MCF 10A (cell line): Measurements from ENCODE around the gene FBXL22. TPM values are rescaled to one million over a fixed set of nuclear protein-coding genes. Genes with fewer than 3 reads are reported as not detected.
A peak's percentile ranks its signal among the peaks of the same experiment; 100 is the strongest.

Experiments
- BruUV-seq: library from RNA; stranded (reverse); fragments of 400-500 nt; replicated peaks from 2 replicates; lab custom pipeline; 2021; lab: Mats Ljungman, UMichigan
- CTCF ChIA-PET: fragments of 300-600 bp; sonication (Branson Sonifier 250); formaldehyde crosslinking; extraction: SDS; loops from one replicate; lab custom pipeline; 2021; ENCODE audit warnings: antibody characterized with exemption, inconsistent platforms; lab: Yijun Ruan, JAX
- POLR2A ChIA-PET: fragments of 300-600, 350-650 bp; sonication (Branson Sonifier 250); formaldehyde crosslinking; extraction: SDS; loops from one replicate; lab custom pipeline; 2020; ENCODE audit warnings: antibody characterized with exemption, inconsistent platforms; lab: Yijun Ruan, JAX
- DNase-seq: peaks from one replicate; pipeline ENCODE4 v3.0.0-alpha.2; 2018; ENCODE audit not compliant: unreplicated experiment
- H3K27ac Mint-ChIP-seq: one replicate; pipeline ENCODE4 v1.8.0; 2022; ENCODE audit warnings: mild to moderate bottlenecking, low read depth, mixed read lengths; ENCODE audit not compliant: unreplicated experiment
- H3K27me3 Mint-ChIP-seq: one replicate; pipeline ENCODE4 v1.8.0; 2022; ENCODE audit warnings: mixed read lengths; ENCODE audit not compliant: insufficient read depth, unreplicated experiment
- H3K36me3 Mint-ChIP-seq: one replicate; pipeline ENCODE4 v1.8.0; 2022; ENCODE audit warnings: mild to moderate bottlenecking, moderate library complexity, mixed read lengths; ENCODE audit not compliant: insufficient read depth, unreplicated experiment
- H3K4me1 Mint-ChIP-seq: one replicate; pipeline ENCODE4 v1.8.0; 2022; ENCODE audit warnings: mixed read lengths; ENCODE audit not compliant: insufficient read depth, unreplicated experiment
- H3K4me3 Mint-ChIP-seq: one replicate; pipeline ENCODE4 v1.8.0; 2022; ENCODE audit warnings: mild to moderate bottlenecking, moderate library complexity, mixed read lengths; ENCODE audit not compliant: unreplicated experiment
- H3K9me3 Mint-ChIP-seq: one replicate; pipeline ENCODE4 v1.8.0; 2022; ENCODE audit warnings: mixed read lengths; ENCODE audit not compliant: unreplicated experiment
- CTCF ChIP-seq: fragments of 200-600 bp; IDR thresholded peaks from one replicate; pipeline ENCODE4 v1.8.0; 2022; ENCODE audit warnings: antibody characterized with exemption, mild to moderate bottlenecking; ENCODE audit not compliant: unreplicated experiment
- intact Hi-C: fragments of 100-400 bp; cut with micrococcal nuclease; formaldehyde crosslinking; loops from 2 replicates; pipeline ENCODE4 v1.14.1; 2022
- total RNA-seq: library from RNA; stranded (reverse); gene quantifications from 2 replicates; pipeline ENCODE4 v1.2.3, GENCODE V29; 2022

The FBXL22 gene
- total RNA-seq, 1 experiment from 2014 or later: 0.58 TPM

- no peak overlapping the region for H3K4me3 Mint-ChIP-seq
- ChIA-PET CTCF (interaction anchor here (1.6 kb wide), 1 partner anchor 40 kb away, joined by 5 read pairs; no protein-coding TSS in a partner anchor), POLR2A (interaction anchor here (0.6 to 1.7 kb wide), 2 partner anchors 76 to 119 kb away, joined by 3 to 6 read pairs; no protein-coding TSS in a partner anchor)
- no TSS peak for BruUV-seq
- intact Hi-C loops: no loop called here
- H3K4me1 Mint-ChIP-seq: no peaks in the 10 kb centered on the region
- H3K27me3 Mint-ChIP-seq: no peaks in the 10 kb centered on the region
- no peaks in the 10 kb centered on the region for H3K9me3 Mint-ChIP-seq
- DNase-seq: no peak
- peaks cover 77% of the 10 kb centered on the region for H3K36me3 Mint-ChIP-seq
- no peak overlapping the region for H3K27ac Mint-ChIP-seq
- no peak for TF ChIP-seq CTCF
Measured at GRCh38 chr15:63559753-63560152, 37.4 kb upstream of the FBXL22 start.

GRCh38 chr15:63560741-63561448, 36.3 kb upstream of the FBXL22 start:
- intact Hi-C loops: no loop called here
- ChIA-PET POLR2A (interaction anchor here (0.7 to 1.0 kb wide), 2 partner anchors 8 to 14 kb away, joined by 3 read pairs; no protein-coding TSS in a partner anchor), CTCF (no interaction called here)
- Mint-ChIP-seq H3K9me3 (no peaks in the 10 kb centered on the region), H3K36me3 (peaks cover 78% of the 10 kb centered on the region), H3K27ac (no peak overlapping the region), H3K27me3 (no peaks in the 10 kb centered on the region), H3K4me1 (no peaks in the 10 kb centered on the region), H3K4me3 (no peak overlapping the region)
- BruUV-seq: no TSS peak
- no peak for DNase-seq
- no peak for TF ChIP-seq CTCF

GRCh38 chr15:63564093-63564492, 33.1 kb upstream of the FBXL22 start:
- BruUV-seq: no TSS peak
- Mint-ChIP-seq H3K27ac (no peak overlapping the region), H3K36me3 (peaks cover 78% of the 10 kb centered on the region), H3K4me3 (no peak overlapping the region), H3K27me3 (no peaks in the 10 kb centered on the region), H3K9me3 (no peaks in the 10 kb centered on the region), H3K4me1 (no peaks in the 10 kb centered on the region)
- CTCF ChIA-PET: interaction anchor here (1.9 kb wide), 1 partner anchor 97 kb away, joined by 4 read pairs; no protein-coding TSS in a partner anchor
- POLR2A ChIA-PET: interaction anchor here (1.1 to 2.1 kb wide), 4 partner anchors 15 to 62 kb away, joined by 3 to 5 read pairs (median 4); no protein-coding TSS in a partner anchor
- no peak for DNase-seq
- intact Hi-C loops: no loop called here
- TF ChIP-seq CTCF: no peak

GRCh38 chr15:63565536-63566186, 31.5 kb upstream of the FBXL22 start:
- H3K9me3 Mint-ChIP-seq: no peaks in the 10 kb centered on the region
- no TSS peak for BruUV-seq
- peak overlapping the region; percentile 21 for H3K27ac Mint-ChIP-seq
- H3K4me3 Mint-ChIP-seq: no peak overlapping the region
- intact Hi-C loops: no loop called here
- TF ChIP-seq CTCF: no peak
- H3K4me1 Mint-ChIP-seq: no peaks in the 10 kb centered on the region
- DNase-seq: no peak
- ChIA-PET CTCF (interaction anchor here (0.7 to 1.9 kb wide), 3 partner anchors 59 to 534 kb away, joined by 3 to 5 read pairs (median 4); no protein-coding TSS in a partner anchor), POLR2A (interaction anchor here (0.8 to 2.1 kb wide), 2 partner anchors 12 to 64 kb away, joined by 3 to 5 read pairs; no protein-coding TSS in a partner anchor)
- no peaks in the 10 kb centered on the region for H3K27me3 Mint-ChIP-seq
- peaks cover 75% of the 10 kb centered on the region for H3K36me3 Mint-ChIP-seq
